GM19238 (cell line): Measurements from ENCODE around the gene ASB9.
"Not testable (repeated sequence)": the region's sequence is repeated elsewhere in the genome, so short reads cannot be mapped to it uniquely, and the experiment has no call there.

Experiments used
- DNase-seq: peaks from one replicate; pipeline ENCODE4 v3.0.0; 2011; ENCODE audit warnings: low spot score; ENCODE audit not compliant: insufficient read length

The ASB9 gene

GRCh38 chrX:15269618-15270521 lies at the start of gene ASB9:
Gene ASB9, minus strand, starts transcription at chrX:15270083. Its CDS starts 209 bp downstream, at chrX:15269874.
- no peak for DNase-seq

GRCh38 chrX:15319075-15319474 lies 49.2 kb upstream of the ASB9 start:
- DNase-seq = no peak

GRCh38 chrX:15315509-15315908 lies 45.6 kb upstream of the ASB9 start, which contains the start of gene ASB11:
Gene ASB11, minus strand, starts transcription at chrX:15315640. Its CDS starts 35 bp downstream, at chrX:15315605.
- no peak for DNase-seq

GRCh38 chrX:15314472-15314871 lies 44.6 kb upstream of the ASB9 start:
- no peak for DNase-seq

GRCh38 chrX:15311119-15311518 lies 41.2 kb upstream of the ASB9 start:
- no peak for DNase-seq

- no peak for DNase-seq
These were observed 40.2 kb upstream of the ASB9 start for GRCh38 chrX:15310117-15310516.

GRCh38 chrX:15305899-15306298 lies 36.0 kb upstream of the ASB9 start:
- DNase-seq = not testable (repeated sequence)

GRCh38 chrX:15301924-15302323 lies 32.0 kb upstream of the ASB9 start:
- DNase-seq = no peak

GRCh38 chrX:15299941-15300851 lies 30.3 kb upstream of the ASB9 start:
- DNase-seq = no peak

GRCh38 chrX:15298780-15299179 lies 28.9 kb upstream of the ASB9 start:
- no peak for DNase-seq

- DNase-seq = no peak
These were observed 28.3 kb upstream of the ASB9 start for GRCh38 chrX:15298201-15298600.

GRCh38 chrX:15293451-15293850 lies 23.6 kb upstream of the ASB9 start:
- DNase-seq = no peak

- no peak for DNase-seq
These were observed 23.0 kb upstream of the ASB9 start for GRCh38 chrX:15292861-15293260.

- DNase-seq = no peak
These were observed 7.7 kb upstream of the ASB9 start for GRCh38 chrX:15277604-15278003.

- DNase-seq = no peak
These were observed 5.1 kb upstream of the ASB9 start for GRCh38 chrX:15274946-15275345.

GRCh38 chrX:15273275-15273674 lies 3.4 kb upstream of the ASB9 start:
- DNase-seq = not testable (repeated sequence)

GRCh38 chrX:15271757-15272156 lies 1.9 kb upstream of the ASB9 start:
- DNase-seq = no peak

- DNase-seq = no peak
These were observed 763 bp downstream of the ASB9 start for GRCh38 chrX:15269120-15269519.

GRCh38 chrX:15254852-15255251 lies 15.0 kb downstream of the ASB9 start:
- DNase-seq = no peak

GRCh38 chrX:15245896-15246295 lies 24.0 kb downstream of the ASB9 start:
- no peak for DNase-seq

GRCh38 chrX:15244421-15244820 lies 25.5 kb downstream of the ASB9 start:
- DNase-seq = no peak
